ENCODE measurements around the gene BORCS5.

GRCh38 chr12:12406762-12407161 lies 49.9 kb downstream of the BORCS5 start:
- TF ChIP-seq CTCF (IDR thresholded peaks at IDR 0.05), result no peak
- TF ChIP-seq POLR2A (IDR thresholded peaks at IDR 0.05), result no peak

Measured in body of pancreas (tissue), 4 donors.